H1 (cell line): ENCODE results near the gene HAGH. TPM values are rescaled to one million over a fixed set of nuclear protein-coding genes. Genes with fewer than 3 reads are reported as not detected.

Source experiments
- CTCF ChIA-PET: fragments of 300-600 bp; sonication (Branson Sonifier 250); formaldehyde crosslinking; loops from one replicate; lab custom pipeline; 2021; ENCODE audit not compliant: partially characterized antibody; lab: Charles Lee
- POLR2A ChIA-PET: fragments of 300-600 bp; sonication (Branson Sonifier 250); formaldehyde crosslinking; loops from one replicate; lab custom pipeline; 2021; ENCODE audit warnings: inconsistent platforms; ENCODE audit not compliant: partially characterized antibody; lab: Charles Lee
- DNase-seq, 2 experiments: peaks; one replicate each; pipeline versions ENCODE4 v3.0.0 to v3.0.0-alpha.2; 2010 to 2022; ENCODE audit warnings: low spot score in 2 of 2, low read depth in 1 of 2, mixed read lengths in 1 of 2
- FAIRE-seq: peaks from 2 replicates; lab custom pipeline; 2011; peaks lifted over from hg19 to GRCh38; lab: Jason Lieb, UNC
- H2AFZ ChIP-seq: 2 replicates; pipeline ENCODE4 v1.8.1; 2012; ENCODE audit warnings: low read length, inconsistent platforms
- H2AK5ac ChIP-seq: 2 replicates; pipeline ENCODE4 v1.6.1; 2013; ENCODE audit warnings: low read depth, low read length
- H2BK120ac ChIP-seq: replicated peaks from 2 replicates; pipeline ENCODE3; 2013; ENCODE audit warnings: low read depth, low read length, inconsistent platforms
- H2BK12ac ChIP-seq: 2 replicates; pipeline ENCODE4 v1.6.1; 2013; ENCODE audit warnings: low read depth, low read length
- H2BK15ac ChIP-seq: 2 replicates; pipeline ENCODE4 v1.6.1; 2013; ENCODE audit warnings: low read length
- H2BK20ac ChIP-seq: 2 replicates; pipeline ENCODE4 v1.6.1; 2013; ENCODE audit warnings: low read length
- H2BK5ac ChIP-seq: 2 replicates; pipeline ENCODE4 v1.6.1; 2013; ENCODE audit warnings: low read depth, low read length
- H3K14ac ChIP-seq: 2 replicates; pipeline ENCODE4 v1.6.1; 2013; ENCODE audit warnings: inconsistent platforms; ENCODE audit not compliant: insufficient read length
- H3K18ac ChIP-seq: 2 replicates; pipeline ENCODE4 v1.6.1; 2013; ENCODE audit warnings: low read length; ENCODE audit errors: extremely low read depth
- H3K23ac ChIP-seq: 2 replicates; pipeline ENCODE4 v1.6.1; 2013; ENCODE audit warnings: inconsistent platforms; ENCODE audit not compliant: insufficient read length
- H3K23me2 ChIP-seq: 2 replicates; pipeline ENCODE4 v1.6.1; 2013; ENCODE audit warnings: low read depth, low read length
- H3K27ac ChIP-seq: 2 replicates; pipeline ENCODE4 v1.6.1; 2011; ENCODE audit warnings: low read depth, low read length, inconsistent platforms
- H3K27me3 ChIP-seq, 4 experiments: replicated peaks in 1 of 4; 1 replicate in 1 of 4; 2 replicates in 3 of 4; pipeline versions ENCODE4 v1.6.1 to v1.8.1; 2011 to 2013; ENCODE audit warnings: low read length in 3 of 4, mild to moderate bottlenecking in 3 of 4, inconsistent platforms in 2 of 4, mixed read lengths in 2 of 4, moderate library complexity in 1 of 4; ENCODE audit not compliant: control insufficient read depth in 3 of 4, insufficient read depth in 3 of 4; ENCODE audit errors: extremely low read depth in 1 of 4
- H3K36me3 ChIP-seq, 4 experiments: 2 replicates each; pipeline versions ENCODE4 v1.6.1 to v1.8.1; 2011 to 2013; ENCODE audit warnings: mild to moderate bottlenecking in 4 of 4, low read length in 3 of 4, moderate library complexity in 2 of 4, control low read depth in 1 of 4, inconsistent platforms in 1 of 4; ENCODE audit not compliant: insufficient read depth in 4 of 4, control insufficient read depth in 2 of 4
- H3K4ac ChIP-seq: replicated peaks from 2 replicates; pipeline ENCODE3; 2013; ENCODE audit warnings: low read length, low read depth, mixed read lengths, inconsistent platforms; ENCODE audit not compliant: insufficient read length
- H3K4me1 ChIP-seq, 4 experiments: replicated peaks in 1 of 4; 1 replicate in 1 of 4; 2 replicates in 3 of 4; pipeline versions ENCODE4 v1.6.1 to v1.8.1; 2011 to 2013; ENCODE audit warnings: low read length in 3 of 4, inconsistent platforms in 2 of 4, mixed read lengths in 1 of 4; ENCODE audit not compliant: insufficient read depth in 4 of 4, control insufficient read depth in 3 of 4
- H3K4me2 ChIP-seq, 2 experiments: 2 replicates each; pipeline versions ENCODE4 v1.6.1 to v1.8.1; 2011 to 2013; ENCODE audit warnings: low read depth in 2 of 2, low read length in 2 of 2, control low read depth in 1 of 2, inconsistent platforms in 1 of 2, mild to moderate bottlenecking in 1 of 2; ENCODE audit not compliant: insufficient read depth in 1 of 2
- H3K4me3 ChIP-seq, 4 experiments: fragments of 200-600, 300-600 bp in 1 of 4; sonication (generic), shearing (Covaris generic), sonication (Bioruptor Twin) in 1 of 4; 2 replicates each; pipeline versions ENCODE4 v1.5.1 to v1.8.1; 2011 to 2016; ENCODE audit warnings: low read length in 4 of 4, low read depth in 3 of 4, control low read depth in 2 of 4, inconsistent platforms in 2 of 4, mild to moderate bottlenecking in 2 of 4, mixed read lengths in 1 of 4, moderate library complexity in 1 of 4; ENCODE audit not compliant: insufficient read depth in 2 of 4; ENCODE audit errors: extremely low read depth in 1 of 4
- H3K56ac ChIP-seq: replicated peaks from 2 replicates; pipeline ENCODE3; 2013; ENCODE audit warnings: low read depth, mild to moderate bottlenecking, mixed read lengths, low read length, inconsistent platforms; ENCODE audit not compliant: insufficient read length
- H3K79me1 ChIP-seq: 2 replicates; pipeline ENCODE4 v1.6.1; 2013; ENCODE audit warnings: low read depth, low read length, control low read depth
- H3K79me2 ChIP-seq, 2 experiments: 2 replicates each; pipeline versions ENCODE4 v1.6.1 to v1.8.1; 2012 to 2013; ENCODE audit warnings: low read length in 2 of 2, mild to moderate bottlenecking in 2 of 2, inconsistent platforms in 1 of 2; ENCODE audit not compliant: insufficient read depth in 2 of 2, control insufficient read depth in 1 of 2
- H3K9ac ChIP-seq, 4 experiments: replicated peaks in 1 of 4; 1 replicate in 1 of 4; 2 replicates in 3 of 4; pipeline versions ENCODE4 v1.6.1 to v1.8.1; 2011 to 2013; ENCODE audit warnings: low read depth in 3 of 4, low read length in 3 of 4, control low read depth in 2 of 4, mild to moderate bottlenecking in 2 of 4, moderate library complexity in 2 of 4, inconsistent platforms in 1 of 4; ENCODE audit errors: extremely low read depth in 1 of 4
- H3K9me3 ChIP-seq, 2 experiments: 2 replicates each; pipeline versions ENCODE4 v1.6.1 to v1.8.1; 2012 to 2013; ENCODE audit warnings: mild to moderate bottlenecking in 2 of 2, moderate library complexity in 2 of 2, control low read depth in 1 of 2, inconsistent platforms in 1 of 2, low read depth in 1 of 2, low read length in 1 of 2, mixed read lengths in 1 of 2; ENCODE audit not compliant: insufficient read depth in 2 of 2
- H4K20me1 ChIP-seq, 2 experiments: replicated peaks in 1 of 2; 2 replicates each; pipeline versions ENCODE3 to v1.8.1; 2011 to 2013; ENCODE audit warnings: inconsistent platforms in 2 of 2, low read length in 2 of 2, mild to moderate bottlenecking in 1 of 2; ENCODE audit not compliant: insufficient read depth in 2 of 2, control insufficient read depth in 1 of 2
- H4K5ac ChIP-seq: 2 replicates; pipeline ENCODE4 v1.6.1; 2013; ENCODE audit warnings: low read length, low read depth, mixed read lengths, inconsistent platforms; ENCODE audit not compliant: insufficient read length
- H4K8ac ChIP-seq: 2 replicates; pipeline ENCODE4 v1.8.0; 2013; ENCODE audit warnings: mild to moderate bottlenecking, moderate library complexity, low read length, inconsistent platforms; ENCODE audit not compliant: insufficient read depth; ENCODE audit errors: extremely low read depth
- H4K91ac ChIP-seq: replicated peaks from 2 replicates; pipeline ENCODE3; 2013; ENCODE audit warnings: low read length, mixed read lengths, inconsistent platforms; ENCODE audit not compliant: insufficient read length
- BCL11A ChIP-seq, 2 experiments: IDR thresholded peaks; one replicate each; pipeline ENCODE4 v1.6.1; 2011; ENCODE audit warnings: low read depth in 2 of 2, low read length in 2 of 2, mild to moderate bottlenecking in 2 of 2
- CEBPB ChIP-seq: IDR thresholded peaks from 2 replicates; pipeline ENCODE4 v1.6.1; 2012; ENCODE audit warnings: low read depth, low read length
- JUND ChIP-seq: IDR thresholded peaks from 2 replicates; pipeline ENCODE4 v1.6.1; 2011; ENCODE audit warnings: mild to moderate bottlenecking, improper control_type of control experiment, low read length
- KDM1A ChIP-seq: fragments of 200-600, 300-600 bp; sonication (generic); IDR thresholded peaks from 2 replicates; pipeline ENCODE4 v1.7.1; 2016; ENCODE audit warnings: mild to moderate bottlenecking, low read length, borderline replicate concordance
- RFX5 ChIP-seq: IDR thresholded peaks from 2 replicates; pipeline ENCODE4 v1.6.1; 2011; ENCODE audit warnings: low read depth, low read length, improper control_type of control experiment, borderline replicate concordance
- SAP30 ChIP-seq: fragments of 300-600 bp; sonication (generic); IDR thresholded peaks from 2 replicates; pipeline ENCODE4 v1.7.1; 2012; ENCODE audit warnings: low read length, moderate library complexity, mild to moderate bottlenecking, inconsistent platforms; ENCODE audit not compliant: insufficient read depth, insufficient replicate concordance
- TBP ChIP-seq: IDR thresholded peaks from 2 replicates; pipeline ENCODE4 v1.6.1; 2011; ENCODE audit warnings: low read depth, low read length, improper control_type of control experiment
- ZNF274 ChIP-seq: IDR thresholded peaks from 2 replicates; pipeline ENCODE4 v1.7.0; 2012; ENCODE audit warnings: low read length, borderline replicate concordance; ENCODE audit errors: extremely low read depth
- WGBS, 2 experiments: shearing (Covaris generic) in 1 of 2; methylation state at CpG; one replicate each; pipeline versions ENCODE4 v1.1.6 to v1.1.7; 2013 to 2015; ENCODE audit warnings: low lambda C conversion rate in 2 of 2, mixed read lengths in 2 of 2, inconsistent platforms in 1 of 2, low coverage in 1 of 2, missing lambda C conversion rate in 1 of 2; ENCODE audit not compliant: insufficient replicate concordance in 2 of 2, insufficient coverage in 1 of 2, insufficient read length in 1 of 2; ENCODE audit errors: extremely low coverage in 1 of 2, missing lambda C conversion rate in 1 of 2; 5-methylcytosine and 5-hydroxymethylcytosine counted together
- polyA plus RNA-seq, 7 experiments: library from polyadenylated mRNA; depleted of rRNA in 3 of 7; stranded (reverse) in 5 of 7; unstranded in 2 of 7; fragments of >200 nt in 5 of 7; fragments of 200-250 nt in 2 of 7; gene quantifications; 1 replicate in 5 of 7; 2 replicates in 1 of 7; 4 replicates in 1 of 7; pipeline versions ENCODE4 v1.2.1 to v1.2.3, GENCODE V29; 2011 to 2013; ENCODE audit warnings: missing spikeins in 2 of 7, mixed read lengths in 2 of 7
- total RNA-seq: library from RNA; stranded (reverse); fragmentation: NEBNext Ultra II Directional; extraction: Animal tissue kit (Norgen Biotek cat#: 25700); gene quantifications from 2 replicates; pipeline ENCODE4 v1.2.1, GENCODE V29; 2021
- TF ChIP-seq, protein P1 (sequence below), 3 experiments: IDR thresholded peaks; 1 replicate in 2 of 3; 2 replicates in 1 of 3; pipeline versions ENCODE4 v1.5.1 to v1.6.1; 2011; ENCODE audit warnings: low read length in 3 of 3, mild to moderate bottlenecking in 3 of 3, inconsistent platforms in 2 of 3, low read depth in 1 of 3, moderate library complexity in 1 of 3; ENCODE audit not compliant: insufficient read depth in 1 of 3; ENCODE audit errors: control extremely low read depth in 1 of 3
- TF ChIP-seq, protein P2 (sequence below): IDR thresholded peaks from 2 replicates; pipeline ENCODE4 v1.6.1; 2011; ENCODE audit warnings: low read length, improper control_type of control experiment

The HAGH gene
- total and polyA plus RNA-seq, 2 of the 8 experiments (the other 6 are each of a cell fraction or from before 2014, with no cell fraction given) = 28.7 to 40.6 TPM

DNA sequence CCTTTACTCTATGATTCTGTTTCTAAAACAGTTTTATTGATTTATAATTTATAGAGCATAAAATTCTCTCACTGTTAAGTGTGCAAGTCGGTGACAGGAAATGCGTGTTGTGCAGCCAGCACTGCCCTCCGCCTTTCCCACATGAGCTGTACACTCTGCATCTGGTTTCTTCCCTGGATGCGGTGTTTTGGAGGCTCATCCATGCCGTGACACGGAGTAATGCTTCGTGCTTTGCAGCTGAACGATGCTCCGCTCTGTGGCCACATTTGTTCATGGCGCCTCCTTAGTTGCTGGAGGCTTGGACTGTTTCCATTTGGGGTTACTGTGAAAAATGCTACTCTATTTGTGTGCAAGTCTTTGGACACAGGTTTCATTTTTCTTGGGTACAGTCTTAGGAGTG, 25.9 kb downstream of the HAGH start:
- Histone ChIP-seq H4K20me1 (no peaks in the 10 kb centered on the region), H3K4me2 (no peak overlapping the region), H2AFZ (no peak overlapping the region), H3K14ac (no peak overlapping the region), H4K8ac (no peak overlapping the region), H3K9ac (no peak overlapping the region), H3K79me1 (no peaks in the 10 kb centered on the region), H3K4ac (no peak overlapping the region), H3K4me1 (no peaks in the 10 kb centered on the region), H3K27ac (no peak overlapping the region), H3K56ac (no peak overlapping the region), H3K23ac (no peak overlapping the region), H4K5ac (no peak overlapping the region), H4K91ac (no peak overlapping the region), H3K23me2 (no peaks in the 10 kb centered on the region), H3K4me3 (no peak overlapping the region), H3K36me3 (no peaks in the 10 kb centered on the region), H3K9me3 (peaks cover 29 to 35% of the 10 kb centered on the region in 2 experiments), H3K18ac (no peak overlapping the region), H2BK5ac (no peak overlapping the region), H2BK15ac (no peak overlapping the region), H3K27me3 (no peaks in the 10 kb centered on the region), H2BK120ac (no peak overlapping the region), H2BK12ac (no peak overlapping the region), H3K79me2 (no peaks in the 10 kb centered on the region), H2BK20ac (no peak overlapping the region), H2AK5ac (no peak overlapping the region)
- no peak for TF ChIP-seq RFX5
- no peak for TF ChIP-seq TBP
- no peak for TF ChIP-seq KDM1A
- no peak for TF ChIP-seq CEBPB
- TF ChIP-seq SAP30 = no peak
- no peak for TF ChIP-seq ZNF274
- TF ChIP-seq, protein P1, sequence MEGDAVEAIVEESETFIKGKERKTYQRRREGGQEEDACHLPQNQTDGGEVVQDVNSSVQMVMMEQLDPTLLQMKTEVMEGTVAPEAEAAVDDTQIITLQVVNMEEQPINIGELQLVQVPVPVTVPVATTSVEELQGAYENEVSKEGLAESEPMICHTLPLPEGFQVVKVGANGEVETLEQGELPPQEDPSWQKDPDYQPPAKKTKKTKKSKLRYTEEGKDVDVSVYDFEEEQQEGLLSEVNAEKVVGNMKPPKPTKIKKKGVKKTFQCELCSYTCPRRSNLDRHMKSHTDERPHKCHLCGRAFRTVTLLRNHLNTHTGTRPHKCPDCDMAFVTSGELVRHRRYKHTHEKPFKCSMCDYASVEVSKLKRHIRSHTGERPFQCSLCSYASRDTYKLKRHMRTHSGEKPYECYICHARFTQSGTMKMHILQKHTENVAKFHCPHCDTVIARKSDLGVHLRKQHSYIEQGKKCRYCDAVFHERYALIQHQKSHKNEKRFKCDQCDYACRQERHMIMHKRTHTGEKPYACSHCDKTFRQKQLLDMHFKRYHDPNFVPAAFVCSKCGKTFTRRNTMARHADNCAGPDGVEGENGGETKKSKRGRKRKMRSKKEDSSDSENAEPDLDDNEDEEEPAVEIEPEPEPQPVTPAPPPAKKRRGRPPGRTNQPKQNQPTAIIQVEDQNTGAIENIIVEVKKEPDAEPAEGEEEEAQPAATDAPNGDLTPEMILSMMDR (IDR thresholded peaks at IDR 0.05; ENCODE audit: control extremely low read depth in 1 of 3, insufficient read depth in 1 of 3, low read depth in 1 of 3, low read length in 3 of 3) = no peak
- no peak for TF ChIP-seq BCL11A (IDR thresholded peaks at IDR 0.05; ENCODE audit: low read depth in 2 of 2, low read length in 2 of 2)
- TF ChIP-seq, protein P2, sequence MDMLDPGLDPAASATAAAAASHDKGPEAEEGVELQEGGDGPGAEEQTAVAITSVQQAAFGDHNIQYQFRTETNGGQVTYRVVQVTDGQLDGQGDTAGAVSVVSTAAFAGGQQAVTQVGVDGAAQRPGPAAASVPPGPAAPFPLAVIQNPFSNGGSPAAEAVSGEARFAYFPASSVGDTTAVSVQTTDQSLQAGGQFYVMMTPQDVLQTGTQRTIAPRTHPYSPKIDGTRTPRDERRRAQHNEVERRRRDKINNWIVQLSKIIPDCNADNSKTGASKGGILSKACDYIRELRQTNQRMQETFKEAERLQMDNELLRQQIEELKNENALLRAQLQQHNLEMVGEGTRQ = no peak
- no peak for TF ChIP-seq JUND
- ChIA-PET CTCF (interaction anchor here (0.7 kb wide), 1 partner anchor 123 kb away, joined by 3 read pairs; no protein-coding TSS in a partner anchor), POLR2A (interaction anchor here (1.5 kb wide), 1 partner anchor 26 kb away, joined by 3 read pairs; the partner anchor contains the start of genes FAHD1 and HAGH)
- FAIRE-seq = no peak
- DNase-seq = no peak
- WGBS, 2 experiments = 84% methylated on average over 10 of the region's 10 CpGs; no CpG with 5 or more reads in 1 of the 2 experiments
